Body of pancreas (tissue), 4 donors: Measurements from ENCODE around the gene NKAIN2. TPM values are rescaled to one million over a fixed set of nuclear protein-coding genes. Genes with fewer than 3 reads are reported as not detected.

Source experiments
- ATAC-seq: fragments of 150-250 bp; one replicate; pipeline ENCODE4 v1.9.1; 2016
- DNase-seq, 4 donors: peaks; one replicate each; pipeline ENCODE4 v3.0.0-alpha.2; 2019
- H3K27ac ChIP-seq, 4 donors: fragments of 200-600 bp; sonication (generic); 1 replicate in 3 of 4; 2 replicates in 1 of 4; pipeline versions ENCODE4 v1.5.1 to v1.6.1; 2016 to 2019; ENCODE audit warnings: mild to moderate bottlenecking in 1 of 4, mixed read lengths in 1 of 4, moderate library complexity in 1 of 4
- H3K27me3 ChIP-seq, 2 donors: fragments of 200-600 bp; sonication (generic); one replicate each; pipeline ENCODE4 v1.6.0; 2016; ENCODE audit warnings: mild to moderate bottlenecking in 1 of 2
- H3K36me3 ChIP-seq, 2 donors: fragments of 200-600 bp; sonication (generic); replicated peaks in 1 of 2; 2 replicates each; pipeline ENCODE4 v1.5.1; 2016; ENCODE audit warnings: low read depth in 2 of 2; ENCODE audit not compliant: insufficient read depth in 1 of 2
- H3K4me1 ChIP-seq: fragments of 200-600 bp; sonication (generic); one replicate; pipeline ENCODE4 v1.6.0; 2016
- H3K4me3 ChIP-seq, 2 donors: fragments of 200-600 bp; sonication (generic); 1 replicate in 1 of 2; 2 replicates in 1 of 2; pipeline ENCODE4 v1.5.1; 2016 to 2019
- H3K9me3 ChIP-seq, 3 donors: fragments of 200-600 bp; sonication (generic); 1 replicate in 2 of 3; 2 replicates in 1 of 3; pipeline ENCODE4 v1.5.1; 2016
- CTCF ChIP-seq, 7 experiments: fragments of 450-650 bp in 4 of 7; fragments of 200-600 bp in 3 of 7; sonication (generic) in 3 of 7; IDR thresholded peaks; one replicate each; pipeline ENCODE4 v1.5.1; 2016 to 2019; ENCODE audit warnings: antibody characterized with exemption in 7 of 7
- POLR2A ChIP-seq, 3 donors: fragments of 450-650 bp; IDR thresholded peaks; one replicate each; pipeline ENCODE4 v1.6.1; 2016; ENCODE audit warnings: antibody characterized with exemption in 3 of 3, mild to moderate bottlenecking in 2 of 3
- WGBS, 2 donors: methylation state at CpG; one replicate each; pipeline ENCODE4 v1.1.5; 2017; 5-methylcytosine and 5-hydroxymethylcytosine counted together
- intact Hi-C: fragments of 100-400 bp; cut with DNase I; formaldehyde crosslinking; loops from one replicate; pipeline ENCODE4 v1.15.1; 2023
- total RNA-seq, 2 donors: library from RNA; depleted of rRNA; stranded (reverse); fragments of >200 nt; gene quantifications; one replicate each; pipeline ENCODE4 v1.1.0, GENCODE V29; 2016

NKAIN2 gene
- total RNA-seq, 2 donors from 2014 or later = not detected

- Histone ChIP-seq H3K27me3 (no peaks in the 10 kb centered on the region), H3K27ac (no peak overlapping the region), H3K36me3 (no peaks in the 10 kb centered on the region), H3K4me3 (no peak overlapping the region), H3K4me1 (no peaks in the 10 kb centered on the region), H3K9me3 (no peaks in the 10 kb centered on the region)
- TF ChIP-seq POLR2A (IDR thresholded peaks at IDR 0.05) (no peak), CTCF (IDR thresholded peaks at IDR 0.05) (no peak)
- 56 to 57% methylated on average over 2 of the region's 2 CpGs for WGBS, 2 donors
- ATAC-seq (no peak), DNase-seq (no peak)
- intact Hi-C loops = no loop called here
These were observed 399.6 kb downstream of the NKAIN2 start for GRCh38 chr6:124203101-124203811.

GRCh38 chr6:124203812-124204167, 400.1 kb downstream of the NKAIN2 start:
- Histone ChIP-seq H3K36me3 (no peaks in the 10 kb centered on the region), H3K4me1 (no peaks in the 10 kb centered on the region), H3K27ac (no peak overlapping the region), H3K9me3 (no peaks in the 10 kb centered on the region), H3K27me3 (no peaks in the 10 kb centered on the region), H3K4me3 (no peak overlapping the region)
- TF ChIP-seq CTCF (IDR thresholded peaks at IDR 0.05) (no peak), POLR2A (IDR thresholded peaks at IDR 0.05) (no peak)
- intact Hi-C loops = no loop called here
- ATAC-seq (no peak), DNase-seq (no peak)
- 29 to 43% methylated on average over 2 of the region's 2 CpGs for WGBS, 2 donors

DNA sequence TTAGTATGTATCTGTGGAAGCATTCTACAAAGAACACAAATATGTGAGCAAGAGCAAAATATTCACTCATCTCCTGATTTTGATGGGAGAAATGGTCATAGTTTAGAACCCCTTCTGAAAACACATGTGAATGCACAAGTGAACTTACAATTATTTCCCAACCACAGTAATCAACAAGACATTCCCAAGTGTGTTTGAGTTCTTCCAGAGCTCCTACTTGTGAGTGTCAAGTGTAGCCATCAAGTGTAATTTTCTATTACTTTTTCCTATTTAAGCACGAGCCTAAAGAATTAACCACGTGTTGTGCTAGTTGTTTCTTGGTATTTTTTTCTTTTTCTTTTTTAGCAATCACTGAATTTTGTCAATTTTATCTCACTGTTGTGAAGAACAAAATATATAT, 402.3 kb downstream of the NKAIN2 start:
- Histone ChIP-seq H3K36me3 (no peaks in the 10 kb centered on the region), H3K27ac (no peak overlapping the region), H3K9me3 (no peaks in the 10 kb centered on the region), H3K4me1 (no peaks in the 10 kb centered on the region), H3K27me3 (no peaks in the 10 kb centered on the region), H3K4me3 (no peak overlapping the region)
- DNase-seq = no peak
- intact Hi-C loops = no loop called here
- 47 to 48% methylated on average over 2 of the region's 2 CpGs for WGBS, 2 donors
- no peak for ATAC-seq
- TF ChIP-seq POLR2A (IDR thresholded peaks at IDR 0.05) (no peak), CTCF (IDR thresholded peaks at IDR 0.05) (no peak)

- no peak for ATAC-seq
- WGBS, 2 donors = 67 to 70% methylated on average over 3 of the region's 3 CpGs
- no peak for TF ChIP-seq CTCF (IDR thresholded peaks at IDR 0.05)
- TF ChIP-seq POLR2A (IDR thresholded peaks at IDR 0.05) = no peak
These were observed 420.1 kb downstream of the NKAIN2 start for GRCh38 chr6:124223611-124224345.

More at GRCh38 chr6:124223611-124224345, 420.1 kb downstream of the NKAIN2 start:
- Histone ChIP-seq H3K36me3 (no peaks in the 10 kb centered on the region), H3K27me3 (no peaks in the 10 kb centered on the region), H3K4me3 (no peak overlapping the region), H3K9me3 (no peaks in the 10 kb centered on the region), H3K27ac (no peak overlapping the region), H3K4me1 (no peaks in the 10 kb centered on the region)
- intact Hi-C loops = no loop called here
- DNase-seq = no peak
